ENCODE measurements around the gene NAV1.
"Not testable (repeated sequence)": the region's sequence is repeated elsewhere in the genome, so short reads cannot be mapped to it uniquely, and the experiment has no call there.

NAV1 gene

GRCh38 chr1:201545851-201546492 is 7.0 kb downstream of the NAV1 start:
- DNase-seq, result no peak

- not testable (repeated sequence) for DNase-seq
Measured at GRCh38 chr1:201549522-201549921, 10.6 kb downstream of the NAV1 start.

- no peak for DNase-seq
Measured at GRCh38 chr1:201551096-201551495, 12.2 kb downstream of the NAV1 start.

- DNase-seq, result no peak
Measured at GRCh38 chr1:201551877-201552731, 13.2 kb downstream of the NAV1 start.

- no peak for DNase-seq
Measured at GRCh38 chr1:201552941-201553351, 14.0 kb downstream of the NAV1 start.

GRCh38 chr1:201553496-201554189 is 14.7 kb downstream of the NAV1 start:
- no peak for DNase-seq

GRCh38 chr1:201554190-201554600 is 15.3 kb downstream of the NAV1 start:
- DNase-seq, result no peak

GRCh38 chr1:201554789-201555592 is 16.1 kb downstream of the NAV1 start:
- no peak for DNase-seq

- no peak for DNase-seq
Measured at GRCh38 chr1:201555593-201555945, 16.6 kb downstream of the NAV1 start.

GRCh38 chr1:201556841-201557571 is 18.1 kb downstream of the NAV1 start:
- no peak for DNase-seq

- no peak for DNase-seq
Measured at GRCh38 chr1:201557572-201557958, 18.6 kb downstream of the NAV1 start.

- DNase-seq, result peak; percentile 79
Measured at GRCh38 chr1:201559679-201560162, 20.8 kb downstream of the NAV1 start.

- no peak for DNase-seq
Measured at GRCh38 chr1:201560328-201561194, 21.6 kb downstream of the NAV1 start.

- DNase-seq, result no peak
Measured at GRCh38 chr1:201561195-201561564, 22.3 kb downstream of the NAV1 start.

- DNase-seq, result no peak
Measured at GRCh38 chr1:201561601-201562000, 22.7 kb downstream of the NAV1 start.

GRCh38 chr1:201562257-201562656 is 23.3 kb downstream of the NAV1 start:
- DNase-seq, result no peak

GRCh38 chr1:201562659-201563405 is 23.9 kb downstream of the NAV1 start:
- DNase-seq, result no peak

- no peak for DNase-seq
Measured at GRCh38 chr1:201563406-201563780, 24.5 kb downstream of the NAV1 start.

- no peak for DNase-seq
Measured at GRCh38 chr1:201563941-201564340, 25.0 kb downstream of the NAV1 start.

- DNase-seq, result no peak
Measured at GRCh38 chr1:201565024-201565730, 26.2 kb downstream of the NAV1 start.

Data from stimulated activated CD4-positive, alpha-beta T cell treated with anti-CD3 and anti-CD28 coated beads, Interleukin-15, amount 100 ng/mL, for 24 hours (primary cell).